H54 (cell line): ENCODE results near the gene TASOR2.

Experiments used
- DNase-seq: peaks from one replicate; pipeline ENCODE4 v3.0.0; 2011; ENCODE audit warnings: low spot score, mixed read lengths; ENCODE audit not compliant: insufficient read length
- FAIRE-seq: peaks from 3 replicates; lab custom pipeline; 2011; peaks lifted over from hg19 to GRCh38; lab: Jason Lieb, UNC
- POLR2A ChIP-seq: IDR thresholded peaks from 2 replicates; pipeline ENCODE4 v1.6.1; 2011; ENCODE audit warnings: low read depth, mild to moderate bottlenecking, low read length

The TASOR2 gene

DNA sequence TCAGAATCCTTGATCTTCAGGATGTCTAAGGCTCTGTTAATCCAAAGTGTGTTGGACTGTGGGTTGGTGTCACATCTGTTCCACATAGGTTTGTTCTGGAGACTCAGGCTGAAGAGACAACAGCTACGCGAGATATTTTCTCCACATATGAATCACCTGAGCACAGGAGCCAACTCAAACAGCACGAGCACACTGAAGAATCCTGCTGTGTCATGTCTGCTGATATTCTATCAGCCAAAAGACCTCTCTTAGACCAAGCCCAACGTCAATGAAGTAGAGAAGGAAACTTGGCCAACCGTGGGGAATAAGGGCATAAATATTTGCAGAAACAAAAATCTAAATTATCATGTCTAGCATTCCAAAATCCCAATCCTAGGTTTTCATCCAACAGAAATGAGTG lies 2.7 kb upstream of the TASOR2 start:
- no peak for DNase-seq
- FAIRE-seq, result no peak
- TF ChIP-seq POLR2A, result no peak

DNA sequence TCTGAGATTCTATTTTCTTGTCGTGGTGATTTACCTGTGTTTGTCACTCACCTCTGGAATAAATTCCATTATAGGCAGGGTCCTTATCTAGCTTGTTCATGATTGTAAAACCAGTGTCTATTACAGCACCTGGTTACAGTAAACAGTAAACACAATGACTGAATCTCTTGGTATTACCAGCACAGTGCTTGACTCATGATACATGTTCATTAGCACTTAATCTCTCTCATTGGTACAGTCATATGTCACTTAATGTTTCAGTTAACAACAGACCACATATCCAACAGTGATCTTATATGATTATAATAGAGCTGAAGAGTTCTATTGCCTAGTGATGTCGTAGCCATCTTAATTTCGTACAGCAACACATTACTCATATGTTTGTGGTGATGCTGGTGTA lies 1.6 kb upstream of the TASOR2 start:
- FAIRE-seq (no peak), DNase-seq (no peak)
- TF ChIP-seq POLR2A, result no peak

DNA sequence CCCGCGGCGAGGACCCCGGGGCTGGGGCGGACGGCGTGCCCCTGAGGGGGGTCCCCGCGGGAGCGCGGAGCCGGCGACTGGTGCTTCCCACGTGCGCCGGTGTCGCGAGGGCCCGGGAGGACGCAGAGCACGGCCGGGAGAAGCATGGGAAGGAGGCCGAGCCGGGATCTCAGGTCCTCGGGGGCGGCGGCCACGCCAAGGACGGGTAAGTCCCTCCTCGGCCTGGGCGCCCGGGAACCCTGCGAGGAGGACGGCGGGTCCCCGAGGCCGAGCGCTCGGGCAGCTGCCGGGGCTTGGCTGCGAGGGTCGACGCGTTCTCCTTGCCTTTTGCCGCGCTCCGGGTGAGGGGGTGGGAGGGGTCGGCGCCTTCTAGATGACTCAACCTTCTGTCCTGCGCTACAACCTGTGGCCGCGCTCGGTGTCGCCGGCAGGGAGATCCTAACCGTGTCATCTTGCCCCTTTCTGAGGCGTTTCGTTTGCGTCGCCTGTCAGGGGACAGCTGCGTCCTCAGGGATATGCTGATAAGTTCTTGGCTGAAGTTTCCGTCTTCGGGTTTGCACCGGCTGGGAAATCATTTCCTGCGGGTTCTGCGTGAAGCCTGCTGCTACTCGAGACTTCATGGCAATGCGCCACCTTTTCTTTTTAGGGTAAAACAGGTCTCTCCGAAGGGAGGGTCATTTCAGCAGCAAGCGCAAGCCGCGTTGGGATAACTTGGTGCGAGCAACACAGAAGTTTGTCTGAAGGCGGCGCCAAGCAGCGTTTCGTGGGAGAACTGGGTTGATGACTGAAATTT lies 529 bp downstream of the TASOR2 start:
- FAIRE-seq, result no peak
- TF ChIP-seq POLR2A, result no peak
- DNase-seq, result no peak

DNA sequence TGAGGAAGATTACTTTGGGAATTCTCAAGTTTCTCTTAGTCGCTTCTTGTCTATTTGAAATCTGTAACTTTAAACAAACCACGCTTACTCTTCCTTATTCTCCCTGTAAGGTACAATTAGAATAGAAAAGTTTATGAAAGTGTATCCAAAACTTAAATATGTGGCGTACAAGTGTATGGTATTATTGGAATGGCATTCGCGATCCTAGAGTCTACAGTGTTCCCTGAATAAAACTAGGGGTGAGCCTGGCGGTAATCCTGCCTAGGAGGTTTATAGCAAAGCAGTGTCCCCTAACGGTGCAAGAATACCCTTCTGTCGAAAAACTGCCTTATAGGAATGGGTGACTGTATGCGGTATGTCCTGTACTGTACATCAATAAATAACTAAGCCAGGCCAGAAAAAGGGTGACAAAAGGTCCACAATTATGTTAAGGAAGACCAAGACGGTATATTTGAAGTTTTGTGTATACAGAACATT lies 1.2 kb downstream of the TASOR2 start:
- no peak for TF ChIP-seq POLR2A
- FAIRE-seq (no peak), DNase-seq (no peak)

DNA sequence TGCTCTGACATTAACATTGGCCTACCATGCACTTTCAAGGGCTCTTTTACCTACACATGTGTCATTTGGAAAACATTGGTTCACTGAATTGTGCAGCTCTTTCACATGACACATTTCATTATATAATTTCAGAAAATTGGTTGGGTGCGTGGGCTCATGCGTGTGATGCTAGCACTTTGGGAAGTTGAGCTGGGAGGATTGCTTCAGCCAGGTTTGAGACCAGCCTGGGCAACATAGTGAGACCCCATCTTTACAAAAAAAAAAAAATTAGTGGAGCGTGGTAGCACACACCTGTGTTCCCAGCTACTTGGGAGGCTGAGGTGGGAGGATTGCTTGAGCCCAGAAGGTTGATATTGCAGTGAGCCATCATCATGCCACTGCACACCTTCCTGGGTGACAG lies 3.9 kb downstream of the TASOR2 start:
- DNase-seq, result no peak
- no peak for TF ChIP-seq POLR2A
- FAIRE-seq, result no peak

DNA sequence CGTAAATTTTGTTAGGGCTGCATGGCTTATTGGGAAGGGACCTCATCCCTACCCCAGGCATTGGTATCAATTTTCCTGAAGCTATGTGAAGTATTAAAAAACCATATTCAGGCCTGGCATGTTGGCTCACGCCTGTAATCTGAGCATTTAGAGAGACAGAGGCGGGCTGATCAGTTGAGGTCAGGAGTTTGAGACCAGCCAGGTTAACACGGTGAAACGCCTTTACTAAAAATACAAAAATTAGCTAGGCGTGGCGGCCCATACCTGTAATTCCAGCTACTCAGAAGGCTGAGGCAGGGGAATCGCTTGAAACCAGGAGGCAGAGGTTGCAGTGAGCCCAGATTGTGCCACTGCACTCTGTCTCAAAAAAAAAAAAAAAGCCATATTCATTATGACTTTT lies 7.1 kb downstream of the TASOR2 start:
- FAIRE-seq, result no peak
- DNase-seq, result no peak
- TF ChIP-seq POLR2A, result no peak

DNA sequence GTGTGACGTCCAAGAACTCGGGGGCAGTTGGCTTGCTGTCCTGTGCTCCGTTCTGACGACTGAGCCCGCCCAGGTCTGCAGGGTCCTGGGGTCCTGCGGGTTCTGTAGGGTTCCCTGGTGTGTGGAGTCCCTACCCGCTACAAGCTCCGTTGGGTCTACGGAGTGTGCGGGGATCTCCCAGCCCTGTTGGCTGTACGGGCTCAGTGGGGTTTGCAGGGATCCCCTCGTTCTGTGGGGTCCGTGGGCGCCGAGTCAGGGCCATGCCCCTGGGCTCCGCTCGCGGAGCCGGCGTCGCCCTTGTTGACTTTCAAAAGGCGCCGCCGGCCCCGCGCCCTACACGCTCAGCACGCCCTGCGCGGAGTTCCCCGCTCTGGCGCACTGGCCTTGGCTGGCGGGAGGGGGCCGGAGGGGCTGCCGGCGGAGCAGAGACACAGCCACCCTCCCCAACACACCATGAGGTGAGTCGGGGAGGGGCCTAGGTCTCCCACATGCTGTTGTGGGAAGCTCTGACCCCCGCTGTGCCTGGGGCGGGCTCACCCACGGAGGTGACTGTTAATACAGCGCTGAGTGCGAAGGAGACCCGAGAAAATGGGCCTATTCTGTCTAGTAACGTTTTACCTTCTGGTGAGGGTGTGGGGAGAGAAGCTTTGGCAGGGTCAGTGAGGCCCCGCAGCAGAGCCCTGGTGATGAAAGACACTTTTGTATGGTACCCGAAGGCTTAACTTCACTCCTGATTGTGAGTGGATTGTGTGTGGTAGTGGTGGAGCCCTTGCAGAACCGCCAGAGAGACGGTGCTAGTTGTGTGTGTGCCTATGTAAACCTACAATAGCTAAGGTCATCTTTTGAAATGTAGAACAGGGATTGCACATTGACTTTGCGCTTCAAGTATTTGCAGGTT lies 8.1 kb downstream of the TASOR2 start:
- no peak for FAIRE-seq
- no peak for DNase-seq
- TF ChIP-seq POLR2A, result no peak

DNA sequence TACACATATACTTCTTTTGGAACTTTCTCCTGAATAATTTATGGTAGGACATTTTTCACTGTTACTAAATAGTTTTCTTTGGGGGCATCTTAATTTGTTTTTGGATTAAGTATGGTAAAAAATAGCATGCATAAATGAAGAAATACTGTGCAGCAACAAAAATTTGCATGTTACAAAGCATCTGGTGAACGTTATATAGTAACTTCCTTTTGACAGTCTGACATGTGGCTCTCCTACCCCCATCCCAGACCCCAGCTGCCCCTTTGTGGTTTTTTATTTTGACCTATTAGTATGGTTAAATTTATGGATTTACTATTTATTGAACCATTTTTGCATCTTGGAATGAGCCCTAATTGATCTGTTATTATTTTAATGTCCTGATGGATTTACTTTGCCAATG lies 9.9 kb downstream of the TASOR2 start:
- no peak for TF ChIP-seq POLR2A
- DNase-seq (no peak), FAIRE-seq (no peak)

DNA sequence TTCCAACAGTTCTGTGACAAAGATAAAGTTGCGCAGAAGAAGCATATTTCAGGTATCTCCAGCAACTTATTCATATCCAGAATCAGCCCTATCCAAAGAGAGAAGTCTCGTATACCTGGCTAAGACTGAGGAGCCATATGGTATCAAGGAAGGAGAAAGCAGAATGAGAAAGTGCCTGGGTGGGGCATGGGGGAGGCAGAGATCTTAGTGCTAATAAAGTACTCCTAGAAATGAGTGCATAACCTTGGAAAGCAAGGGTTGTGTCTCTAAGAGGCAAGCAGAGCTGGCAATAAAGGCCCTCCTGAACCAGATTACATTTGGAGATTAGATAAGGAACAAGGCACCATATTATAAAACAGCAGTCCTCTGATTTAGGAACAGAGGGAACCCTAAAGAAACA lies 12.7 kb downstream of the TASOR2 start:
- DNase-seq (no peak), FAIRE-seq (no peak)
- no peak for TF ChIP-seq POLR2A

DNA sequence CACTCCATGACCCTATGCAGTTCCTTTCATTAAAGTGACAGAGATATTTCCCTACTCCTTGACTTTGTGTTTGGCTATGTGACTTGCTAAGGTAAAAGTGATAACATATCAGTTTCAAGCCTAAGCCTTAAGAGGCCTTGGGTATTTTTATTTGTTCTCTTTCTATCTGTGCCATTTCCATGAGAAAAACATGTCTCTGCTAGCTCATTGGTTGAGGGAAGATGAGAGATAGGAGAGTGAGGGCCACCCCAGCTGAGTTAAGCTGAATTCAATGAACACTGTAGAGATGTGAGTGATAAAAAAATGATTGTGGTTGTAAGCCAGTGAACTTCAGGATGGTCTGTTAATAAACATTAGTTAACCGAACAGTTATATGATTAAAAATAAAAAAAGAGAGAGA lies 13.4 kb downstream of the TASOR2 start:
- FAIRE-seq (no peak), DNase-seq (no peak)
- TF ChIP-seq POLR2A, result no peak

DNA sequence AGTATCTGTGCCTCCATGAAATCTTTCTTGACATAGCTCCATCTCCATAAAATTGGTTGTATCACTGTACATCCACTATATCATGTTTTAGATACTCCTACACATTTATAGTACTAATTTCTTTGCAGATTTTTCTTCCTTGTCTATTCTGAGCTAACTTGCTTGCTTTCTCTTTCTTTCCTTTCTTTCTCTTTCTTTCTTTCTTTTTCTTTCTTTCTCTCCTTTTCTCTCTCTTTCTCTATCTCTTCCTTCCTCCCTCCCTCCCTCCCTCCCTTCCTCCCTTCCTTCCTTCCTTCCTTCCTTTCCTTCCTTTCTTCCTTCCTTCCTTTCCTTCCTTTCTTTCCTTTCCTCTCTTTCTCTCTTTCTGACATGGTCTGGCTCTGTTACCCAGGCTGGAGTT lies 23.7 kb downstream of the TASOR2 start:
- DNase-seq (no peak), FAIRE-seq (no peak)
- TF ChIP-seq POLR2A, result no peak

DNA sequence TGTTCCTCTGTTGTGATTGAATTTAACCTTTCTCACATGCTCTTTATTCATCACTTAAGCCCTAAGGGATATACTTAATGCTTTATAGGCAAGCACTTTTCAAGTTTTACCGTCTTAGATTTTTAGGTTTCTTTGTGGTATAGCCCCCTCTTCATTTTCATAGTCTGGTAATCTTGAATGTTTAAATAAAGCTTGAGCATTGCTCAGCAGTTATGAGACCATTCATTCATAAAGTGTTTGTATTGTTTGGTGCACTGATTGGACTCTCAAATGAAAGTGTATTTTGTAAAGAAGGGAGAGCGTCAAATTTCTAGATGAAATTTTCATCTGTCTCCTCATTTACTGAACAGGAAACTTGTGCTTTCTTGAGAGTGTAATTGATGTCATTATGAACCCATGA lies 25.2 kb downstream of the TASOR2 start:
- TF ChIP-seq POLR2A, result no peak
- FAIRE-seq, result no peak
- no peak for DNase-seq

DNA sequence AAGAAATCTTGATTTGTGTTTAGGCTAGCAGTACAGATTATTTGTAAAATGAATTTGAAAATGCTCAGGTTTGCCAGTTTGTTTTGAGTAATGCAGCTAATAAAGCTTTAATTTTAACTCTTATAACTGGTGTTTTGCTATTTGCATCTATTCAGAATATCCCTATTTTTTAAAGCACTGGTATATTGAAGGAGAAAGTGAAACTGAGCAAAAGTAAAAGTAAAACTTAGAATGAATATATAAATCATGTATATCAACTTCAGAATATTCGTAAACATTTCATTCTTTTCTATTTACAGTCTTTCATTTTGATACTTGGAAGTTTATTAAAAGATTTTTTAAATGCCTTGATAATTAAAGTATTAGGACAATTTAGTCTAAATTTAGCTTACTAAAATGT lies 26.2 kb downstream of the TASOR2 start:
- TF ChIP-seq POLR2A, result no peak
- DNase-seq (no peak), FAIRE-seq (no peak)

DNA sequence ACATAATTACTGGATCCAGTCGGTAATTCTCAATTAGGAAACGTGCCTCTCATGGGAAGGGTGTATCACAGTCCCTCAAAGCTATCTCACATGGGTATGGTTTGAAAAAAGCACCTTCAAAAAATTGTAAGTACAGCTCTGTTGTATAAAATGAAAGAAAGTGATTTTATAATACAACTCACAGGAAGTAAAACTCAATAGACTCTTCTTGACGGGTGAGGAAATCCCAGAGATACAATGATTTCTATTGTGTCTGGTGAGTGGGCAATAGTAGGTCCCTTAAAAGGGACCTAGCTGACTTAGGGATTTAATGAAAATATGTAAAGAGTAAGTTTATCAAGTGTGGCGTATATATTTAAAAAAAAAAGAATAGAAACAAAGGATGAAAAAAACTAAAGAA lies 27.0 kb downstream of the TASOR2 start:
- TF ChIP-seq POLR2A, result no peak
- DNase-seq (no peak), FAIRE-seq (no peak)

DNA sequence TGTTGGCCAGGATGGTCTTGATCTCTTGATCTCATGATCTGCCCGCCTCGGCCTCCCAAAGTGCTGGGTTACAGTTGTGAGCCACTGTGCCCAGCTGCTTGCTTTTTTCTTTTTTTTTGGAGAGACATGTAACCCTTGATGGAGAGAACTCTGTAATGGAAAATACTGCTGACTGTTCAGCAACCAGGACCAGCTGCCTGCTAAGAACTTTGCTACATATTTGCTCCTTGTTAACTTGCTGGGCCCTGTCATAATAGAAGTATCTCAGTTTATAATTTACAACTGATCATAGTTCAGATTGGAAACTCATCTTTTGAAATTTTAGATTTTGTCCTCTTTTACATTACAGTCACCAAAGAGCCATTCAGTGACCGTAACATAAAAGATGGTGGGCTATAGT lies 34.9 kb downstream of the TASOR2 start:
- TF ChIP-seq POLR2A, result no peak
- FAIRE-seq (no peak), DNase-seq (no peak)
